Superior temporal gyrus (tissue), 1 donor: Measurements from ENCODE around the gene C10orf90.

Experiments
- DNase-seq: peaks from one replicate; pipeline ENCODE4 v3.0.0-alpha.2; 2016; ENCODE audit errors: extremely low spot score

C10orf90 gene

DNA sequence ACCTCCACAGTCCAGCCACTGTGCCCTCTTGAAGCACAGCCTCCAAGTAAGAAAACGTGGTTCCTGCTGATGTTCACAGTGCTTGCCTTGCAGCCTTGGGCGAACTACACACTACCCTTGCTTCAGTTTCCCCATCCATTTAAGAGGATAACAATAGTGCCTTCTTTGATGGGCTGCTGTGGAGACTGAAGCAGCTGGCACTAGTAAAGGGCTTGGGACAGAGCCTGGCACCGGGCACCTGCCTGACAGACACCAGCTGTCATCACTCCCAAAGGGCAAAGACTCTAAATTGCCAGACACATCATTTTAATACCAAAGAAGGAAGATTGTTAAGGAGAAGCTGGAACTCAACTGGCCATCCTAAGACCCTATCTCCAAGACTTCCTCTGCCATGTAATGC is 3.1 kb upstream of the C10orf90 start:
- peak; percentile 71 for DNase-seq

DNA sequence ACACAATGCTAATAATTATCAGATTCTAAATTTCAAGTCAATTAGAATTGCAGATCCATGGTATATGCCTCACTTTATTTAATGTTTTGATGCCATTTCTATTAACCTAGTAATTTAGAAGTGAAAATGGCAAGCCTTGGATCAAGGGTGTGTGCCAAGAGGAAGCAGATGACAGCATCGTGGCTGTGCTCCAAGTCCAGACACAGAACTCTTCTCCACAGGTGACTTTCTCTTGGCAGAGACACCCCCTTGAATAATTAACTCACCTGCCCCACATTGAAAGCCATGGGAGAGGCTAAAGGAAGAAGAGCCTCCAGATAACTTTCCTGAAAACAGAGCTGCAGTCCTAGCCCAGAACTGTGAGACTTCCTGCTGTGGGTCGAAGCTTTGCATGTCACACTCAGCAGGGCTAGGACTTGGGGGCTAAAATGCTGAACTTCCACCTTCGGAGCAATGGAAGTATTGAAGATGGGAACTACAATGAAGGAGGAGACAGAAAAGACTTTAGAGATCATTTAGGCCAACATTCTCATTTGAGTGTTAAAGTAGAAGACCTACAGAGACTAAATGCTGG is 996 bp upstream of the C10orf90 start:
- DNase-seq: peak; percentile 33

DNA sequence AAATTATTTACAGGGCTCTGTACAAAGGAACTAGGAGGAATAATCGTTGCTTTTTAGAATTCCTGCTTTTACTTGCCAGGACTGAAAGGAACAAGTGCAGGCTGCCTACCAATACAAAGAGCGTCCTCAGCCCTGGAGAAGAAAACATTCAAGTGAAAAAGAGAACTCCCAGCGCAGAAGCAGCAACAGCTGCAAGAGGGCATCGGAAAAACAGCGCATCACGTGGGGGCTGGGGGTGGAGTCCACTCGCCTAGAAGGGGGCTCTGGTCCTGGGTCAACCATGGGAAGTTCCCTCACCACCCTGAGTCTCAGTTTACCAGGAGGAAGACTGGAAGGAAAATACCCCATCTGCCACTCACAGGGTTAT is 385 bp upstream of the C10orf90 start:
- peak; percentile 90 for DNase-seq

DNA sequence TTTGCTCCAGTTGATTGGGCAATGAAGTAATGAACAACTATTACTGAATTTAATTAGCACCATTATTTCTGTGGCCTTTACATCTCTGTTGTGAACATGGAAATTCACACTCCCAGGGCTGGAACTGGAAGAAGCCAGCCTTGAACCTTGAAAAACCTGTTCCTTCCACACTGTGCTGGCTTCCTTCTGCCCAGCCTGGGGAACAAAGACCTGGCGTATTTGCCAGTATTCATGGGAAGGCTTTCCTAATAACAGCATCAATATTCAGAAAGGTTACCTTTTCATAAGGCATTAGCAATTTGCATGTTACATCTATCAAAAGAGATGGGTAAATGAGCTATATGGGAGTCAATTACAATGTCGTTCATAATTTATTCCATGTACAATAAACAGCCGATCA is 1.3 kb downstream of the C10orf90 start:
- DNase-seq: peak; percentile 71

DNA sequence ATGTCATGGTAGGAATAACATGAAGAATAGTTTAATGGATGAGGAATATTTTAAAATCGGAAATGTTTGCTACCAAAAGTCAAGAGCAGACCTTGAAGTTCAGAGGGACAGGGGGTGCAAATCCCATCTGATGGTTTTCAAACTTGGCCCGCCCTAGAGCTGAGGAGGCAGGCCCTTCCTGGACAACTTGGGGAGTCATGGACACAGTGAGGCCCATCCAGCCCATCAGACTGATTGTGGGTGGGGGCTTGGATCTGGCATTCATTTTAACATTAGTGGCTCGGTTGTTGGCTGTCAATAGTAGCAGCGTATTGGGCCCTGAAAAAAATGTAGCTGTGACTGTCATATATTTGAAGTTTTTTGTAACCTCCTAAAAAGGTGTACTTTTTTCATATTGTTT is 2.0 kb downstream of the C10orf90 start:
- DNase-seq: peak; percentile 58

DNA sequence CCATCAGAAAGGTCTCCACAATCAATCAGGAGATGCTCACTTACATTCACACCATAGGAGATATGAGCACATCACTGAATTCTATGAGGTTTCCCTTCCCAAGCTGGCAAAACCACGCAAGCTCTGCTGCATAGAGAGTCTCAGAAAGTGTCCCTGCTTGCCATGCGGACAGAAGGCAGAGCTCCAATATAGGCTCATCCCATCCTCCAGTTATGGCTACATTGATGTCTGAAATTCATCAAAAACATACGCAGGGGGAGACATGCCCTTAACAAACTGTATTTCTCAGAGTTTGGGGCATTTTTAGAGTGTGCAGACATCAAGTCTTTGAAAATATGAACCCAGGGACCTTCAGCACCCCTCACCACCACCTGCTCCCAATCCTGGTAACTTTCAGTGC is 2.9 kb downstream of the C10orf90 start:
- peak; percentile 67 for DNase-seq

DNA sequence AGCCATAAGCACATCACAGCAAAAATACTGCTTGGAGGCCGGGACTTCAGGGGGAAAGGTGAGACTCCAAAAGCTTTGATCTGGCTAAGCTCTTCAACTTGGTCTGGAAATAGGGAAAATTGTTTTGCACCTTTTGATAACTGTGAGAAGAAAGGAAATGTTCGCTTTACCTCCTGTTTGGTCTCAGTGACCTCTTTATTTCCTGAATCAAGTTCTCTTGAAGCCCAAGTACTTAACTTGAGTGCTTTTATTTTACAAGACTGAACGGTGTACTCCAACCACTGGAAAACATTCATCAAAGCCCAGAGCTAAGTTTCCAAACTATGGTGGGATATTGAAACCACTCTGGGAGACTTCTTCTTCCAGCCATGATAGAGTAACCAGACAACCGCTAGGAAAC is 5.3 kb downstream of the C10orf90 start:
- no peak for DNase-seq

DNA sequence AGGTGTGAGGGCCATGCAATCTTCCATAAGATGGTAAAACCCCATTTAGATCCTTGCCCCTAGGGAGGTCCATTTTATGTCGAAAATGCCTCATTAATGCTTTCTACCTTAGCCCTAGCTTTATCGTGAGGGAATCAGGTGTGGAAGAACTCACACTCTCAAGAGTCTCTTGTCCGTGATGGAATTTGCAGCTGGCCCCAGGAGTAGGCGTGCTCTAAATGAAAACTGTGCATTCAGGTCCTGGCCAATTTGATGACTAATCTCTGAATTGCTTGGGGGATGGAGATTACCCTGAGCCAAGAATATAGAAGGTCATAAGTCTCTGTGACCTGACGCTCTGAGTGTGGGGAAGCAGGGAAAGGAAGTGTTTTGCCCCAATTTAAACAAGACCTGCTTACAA is 6.6 kb downstream of the C10orf90 start:
- DNase-seq: peak; percentile 60

DNA sequence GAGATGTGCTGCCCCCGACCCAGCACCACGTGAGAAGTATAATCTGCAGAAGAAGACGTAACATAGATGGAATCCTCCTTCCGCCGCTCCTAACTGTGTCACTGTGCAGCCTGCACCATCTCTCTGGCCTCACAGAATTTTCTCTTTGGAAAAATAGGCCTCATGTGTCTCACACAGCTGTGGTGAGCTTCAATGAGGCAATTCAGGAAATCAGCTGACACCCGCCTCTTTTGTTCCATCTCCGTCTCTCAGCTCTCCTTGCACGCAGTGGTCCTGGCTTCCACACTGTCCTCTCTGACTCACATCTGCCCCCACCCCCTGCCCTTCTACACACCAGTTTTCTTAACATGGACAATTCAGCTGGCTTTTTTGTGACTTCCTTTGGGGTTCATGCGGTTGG is 7.2 kb downstream of the C10orf90 start:
- peak; percentile 98 for DNase-seq

DNA sequence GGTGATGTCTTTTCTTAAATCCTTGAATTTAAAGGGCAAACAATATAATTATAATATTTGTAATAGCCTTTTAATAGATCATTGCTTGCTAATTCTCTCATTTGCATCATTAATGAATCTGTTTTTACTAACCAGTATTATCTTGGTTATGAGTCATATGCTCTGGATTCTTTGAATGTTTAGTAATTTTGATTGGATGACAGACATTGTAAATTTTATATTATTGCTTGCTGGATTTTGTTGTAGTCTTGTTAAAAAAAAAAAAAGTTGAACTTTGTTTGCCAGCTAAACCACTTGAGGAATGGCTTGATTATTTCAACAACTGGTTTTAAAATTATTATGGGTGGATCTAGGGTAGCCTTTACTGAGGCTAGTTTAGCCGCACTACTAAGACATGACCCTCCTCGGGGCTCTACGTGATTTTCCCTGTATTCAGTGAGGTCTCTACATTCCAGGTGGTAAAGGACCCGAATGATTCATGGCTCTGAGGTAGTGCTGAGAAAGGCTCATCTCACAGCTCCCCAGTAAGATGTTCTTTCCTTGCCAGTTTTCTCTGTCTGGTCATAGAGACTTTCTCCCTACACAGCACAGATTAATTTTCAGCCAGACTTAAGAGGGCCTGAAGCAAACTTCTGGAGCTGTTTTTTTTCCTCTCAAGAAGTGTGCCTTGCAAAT is 8.5 kb downstream of the C10orf90 start:
- no peak for DNase-seq

DNA sequence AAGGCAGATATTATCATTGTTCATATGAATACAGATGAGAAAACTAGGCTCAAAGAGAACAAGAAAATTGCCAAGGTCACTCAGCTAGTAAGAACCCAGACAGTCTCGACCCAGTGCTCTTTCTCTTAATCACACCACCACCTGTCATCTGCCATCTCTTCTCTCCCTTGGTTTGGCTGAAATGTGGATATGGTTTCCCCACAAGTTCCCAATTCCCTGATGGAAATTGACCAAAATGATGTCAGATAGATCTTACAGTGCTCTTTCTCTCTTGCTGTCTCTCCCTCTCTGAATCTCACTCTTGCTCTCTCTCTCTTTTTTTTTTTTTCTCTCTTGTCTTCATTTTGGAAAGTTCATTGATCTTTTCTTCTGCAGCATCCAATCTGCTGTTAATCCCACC is 9.1 kb downstream of the C10orf90 start:
- DNase-seq: no peak

DNA sequence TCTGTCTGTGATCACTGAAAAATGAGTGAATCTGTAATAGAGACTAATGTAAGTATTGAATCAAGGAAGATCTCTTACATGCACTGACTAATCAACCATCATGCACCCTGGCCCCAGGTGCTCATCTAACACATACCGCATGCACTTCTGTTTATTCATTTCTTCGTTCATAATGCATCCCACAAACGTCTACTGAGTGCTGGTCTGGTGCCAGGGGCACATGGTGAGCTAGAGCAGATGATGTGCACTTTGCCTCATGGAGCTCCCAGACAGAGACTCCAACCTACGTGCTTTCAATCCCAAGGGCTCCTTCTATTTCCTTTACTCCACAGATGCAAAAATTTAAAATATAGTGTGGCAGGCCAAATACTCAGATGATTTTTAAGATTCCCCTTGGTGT is 10.7 kb downstream of the C10orf90 start:
- DNase-seq: no peak

DNA sequence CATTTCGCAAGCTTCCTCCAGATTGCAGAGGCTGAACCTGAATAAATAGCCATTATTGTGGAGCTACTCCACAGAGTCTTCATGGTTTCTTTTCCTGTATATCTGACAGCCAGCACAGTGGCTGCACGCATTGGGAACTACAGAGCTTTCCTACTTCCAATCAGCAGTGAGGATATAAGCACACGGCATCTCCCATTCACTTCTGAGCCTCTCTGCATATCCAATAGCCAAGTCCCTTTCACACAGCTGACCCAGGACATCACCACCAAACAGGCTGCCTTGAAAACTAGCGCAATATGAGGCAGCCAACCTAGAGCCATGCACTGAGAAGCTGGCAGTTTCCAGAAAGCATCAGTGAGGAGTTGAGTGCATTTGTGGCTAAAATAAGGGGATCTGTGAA is 11.6 kb downstream of the C10orf90 start:
- peak; percentile 67 for DNase-seq

DNA sequence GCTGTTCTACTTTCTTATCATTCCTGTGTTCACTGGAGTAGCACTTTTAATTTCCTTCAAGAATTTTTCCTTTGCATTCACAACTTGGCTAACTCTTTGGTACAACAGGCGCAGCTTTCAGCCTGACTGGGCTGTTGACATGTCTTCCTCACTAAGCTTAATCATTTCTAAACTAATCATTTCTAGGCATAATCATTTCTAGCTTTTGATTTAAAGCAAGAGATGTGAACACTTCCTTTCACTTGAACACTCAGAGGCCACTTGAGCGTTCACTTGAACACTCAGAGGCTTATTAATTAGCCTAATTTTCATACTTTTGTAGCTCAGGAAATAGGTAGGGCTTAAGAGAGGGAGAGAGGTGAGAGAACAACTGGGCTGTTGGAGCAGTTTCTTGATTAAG is 15.9 kb downstream of the C10orf90 start:
- DNase-seq: no peak

DNA sequence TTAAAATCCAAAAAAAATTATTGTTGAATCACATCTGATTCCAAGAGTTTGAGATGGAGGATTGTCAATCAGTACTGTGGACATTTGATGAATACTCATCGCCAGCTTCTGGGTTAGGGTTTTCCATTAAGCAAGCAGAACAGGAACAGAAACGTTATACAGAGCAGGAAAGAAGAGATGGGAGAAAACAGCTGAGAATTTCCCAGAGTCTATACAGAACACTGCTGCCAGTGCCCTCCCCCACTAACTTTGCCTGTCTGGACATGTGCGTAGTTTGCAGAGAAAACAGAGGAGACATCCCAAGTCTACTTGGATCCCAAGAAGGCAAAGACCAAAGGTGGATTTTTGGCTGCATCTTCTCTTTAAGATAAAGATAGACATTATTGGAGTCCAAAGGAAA is 19.0 kb downstream of the C10orf90 start:
- DNase-seq: no peak

DNA sequence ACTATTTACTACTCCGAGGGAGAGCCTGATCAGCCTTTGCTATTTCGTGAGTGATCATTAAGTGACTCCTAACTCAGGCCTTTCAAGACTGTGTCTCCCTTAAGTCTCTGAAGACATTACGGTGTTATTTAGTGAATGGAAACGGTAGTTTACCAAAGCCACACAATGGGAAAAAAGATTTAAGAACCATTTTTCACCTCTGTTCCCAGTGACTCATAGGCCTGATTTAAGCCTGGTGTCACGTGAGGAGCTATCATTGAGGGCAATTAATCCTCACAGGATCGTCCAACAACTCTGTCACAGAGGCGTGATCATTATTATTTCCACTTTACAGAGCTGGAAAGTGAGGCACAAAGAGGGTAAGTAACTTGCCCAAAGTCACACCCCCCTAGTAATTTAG is 20.3 kb downstream of the C10orf90 start:
- no peak for DNase-seq

DNA sequence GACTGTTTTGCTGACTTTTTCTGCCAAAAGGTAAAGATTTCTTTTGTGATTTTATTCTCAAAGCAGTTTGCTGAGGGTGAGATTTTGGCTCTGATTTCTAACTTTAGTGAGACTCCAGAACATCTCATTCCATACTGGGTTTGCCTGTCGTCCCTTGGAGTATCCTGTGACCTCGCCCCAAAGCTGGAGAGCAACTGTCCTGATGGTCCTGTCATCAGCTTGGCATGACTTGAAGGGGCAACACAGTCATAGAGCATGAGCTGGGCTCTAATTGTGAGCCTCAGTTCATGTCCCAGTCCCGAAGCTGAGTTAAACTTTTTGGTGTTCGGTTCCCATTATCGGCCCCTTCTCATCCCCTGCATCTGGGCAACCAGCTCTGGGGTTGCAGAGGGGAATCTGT is 23.4 kb downstream of the C10orf90 start:
- DNase-seq: no peak

DNA sequence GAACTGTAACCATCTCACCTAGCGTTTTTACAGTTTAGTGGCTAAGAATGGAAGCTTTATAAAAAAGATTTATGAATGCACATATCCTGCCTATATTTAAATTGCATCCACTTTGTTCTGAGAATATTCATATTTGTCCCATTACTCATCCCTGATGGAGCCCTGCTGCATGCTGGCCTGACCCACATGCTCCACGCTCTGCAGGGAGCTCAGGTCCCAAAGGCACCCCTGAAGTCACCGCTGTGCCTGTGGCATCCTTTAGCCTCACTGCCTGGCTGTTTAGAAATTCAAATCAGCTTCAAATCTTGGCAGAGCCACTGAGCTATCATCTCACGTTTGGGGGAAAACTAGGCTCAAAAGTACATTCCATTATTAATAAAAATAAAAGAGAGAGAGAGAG is 24.4 kb downstream of the C10orf90 start:
- DNase-seq: no peak

DNA sequence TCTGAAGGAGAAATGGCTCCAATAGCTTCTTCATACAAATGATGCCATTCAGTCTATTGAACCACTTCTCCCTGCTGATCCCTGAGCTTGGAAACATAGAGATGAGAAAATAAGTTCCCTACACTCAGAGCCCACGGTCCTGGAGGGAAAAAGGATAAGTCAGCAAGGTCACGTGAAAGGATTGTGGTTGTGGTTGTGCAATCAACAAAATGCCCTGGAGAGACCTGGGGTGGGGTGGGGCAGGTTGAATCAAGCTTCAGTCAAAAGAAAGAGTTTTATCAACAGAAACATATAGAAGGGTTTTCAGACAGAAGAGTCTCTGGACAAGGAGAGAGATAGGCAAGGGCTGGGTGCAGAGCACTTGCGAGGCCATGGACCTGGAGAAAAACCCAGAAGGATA is 30.1 kb downstream of the C10orf90 start:
- DNase-seq: no peak

DNA sequence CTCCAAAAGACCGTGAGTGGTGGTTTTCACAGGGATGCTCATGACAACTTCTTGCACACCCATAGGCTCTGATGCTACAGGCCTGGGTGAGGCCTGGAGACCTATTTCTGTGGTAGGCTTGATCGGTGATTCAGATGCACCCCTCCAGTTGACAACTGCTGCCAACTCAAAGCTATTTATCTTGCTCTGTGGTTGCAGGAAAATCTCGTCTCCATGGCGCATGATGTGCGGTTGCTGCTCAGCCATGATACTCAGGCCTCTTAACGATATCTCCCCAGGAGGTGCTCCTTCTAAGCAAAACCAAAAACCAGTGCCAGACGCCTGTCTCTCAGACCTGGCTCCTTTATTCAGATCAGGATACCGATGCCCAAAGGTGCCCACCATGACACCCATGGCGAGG is 31.4 kb downstream of the C10orf90 start:
- no peak for DNase-seq

DNA sequence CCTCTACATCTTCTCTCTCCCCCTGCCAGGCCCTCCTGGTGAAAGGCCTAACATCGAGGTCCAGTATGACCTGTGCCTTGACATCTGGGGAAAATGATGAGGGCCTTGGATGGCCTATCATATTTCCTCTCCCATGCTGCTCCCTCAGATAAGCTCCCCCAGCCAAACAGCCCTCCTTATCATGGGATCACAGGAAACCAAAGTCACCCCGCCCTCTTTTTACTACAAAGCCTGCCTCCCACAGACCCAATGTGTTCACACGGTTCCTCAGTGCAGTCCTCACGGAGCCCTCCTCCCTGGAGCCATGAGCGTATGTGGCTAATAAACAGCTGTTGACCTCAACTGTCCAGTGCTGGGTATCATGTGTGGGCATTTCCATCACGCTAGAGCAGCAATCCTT is 32.0 kb downstream of the C10orf90 start:
- no peak for DNase-seq

DNA sequence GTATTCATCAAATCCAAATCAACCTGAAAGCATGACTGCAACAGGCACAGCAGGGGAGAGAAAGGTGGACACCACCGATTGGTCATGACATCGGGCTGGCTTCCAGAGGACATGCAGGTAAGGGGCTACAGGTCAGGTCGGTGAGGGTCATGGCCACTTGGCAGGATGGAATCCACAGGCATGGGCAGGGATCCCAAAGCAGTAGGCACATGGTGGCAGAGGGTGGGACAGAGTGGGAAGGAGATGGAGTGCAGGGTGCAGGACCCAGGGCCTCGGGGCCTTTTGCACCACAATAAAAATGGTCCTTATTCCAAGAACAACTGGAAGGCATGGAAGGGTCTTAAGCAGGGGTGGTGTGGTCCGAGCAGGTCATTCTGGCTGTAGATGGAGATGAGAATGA is 33.0 kb downstream of the C10orf90 start:
- DNase-seq: no peak

DNA sequence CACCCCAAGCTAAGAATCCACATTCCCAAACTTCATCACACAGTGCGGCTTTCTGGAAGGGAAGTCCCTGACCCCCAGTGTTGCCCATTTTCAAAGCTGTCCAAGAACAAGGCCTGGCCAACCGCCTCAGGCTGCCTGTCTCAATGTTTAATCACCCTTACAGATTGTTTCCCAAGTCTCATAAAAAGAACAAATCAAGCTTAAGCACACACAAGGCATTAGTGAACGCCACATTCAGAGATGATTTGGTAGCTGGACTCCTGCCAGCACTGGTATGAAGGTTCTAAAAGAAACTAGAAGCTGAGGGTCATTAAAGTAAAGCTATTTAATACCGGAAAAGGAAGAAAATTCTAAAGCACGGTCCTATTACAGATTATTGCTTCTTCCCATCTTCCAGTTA is 35.6 kb downstream of the C10orf90 start:
- DNase-seq: no peak

DNA sequence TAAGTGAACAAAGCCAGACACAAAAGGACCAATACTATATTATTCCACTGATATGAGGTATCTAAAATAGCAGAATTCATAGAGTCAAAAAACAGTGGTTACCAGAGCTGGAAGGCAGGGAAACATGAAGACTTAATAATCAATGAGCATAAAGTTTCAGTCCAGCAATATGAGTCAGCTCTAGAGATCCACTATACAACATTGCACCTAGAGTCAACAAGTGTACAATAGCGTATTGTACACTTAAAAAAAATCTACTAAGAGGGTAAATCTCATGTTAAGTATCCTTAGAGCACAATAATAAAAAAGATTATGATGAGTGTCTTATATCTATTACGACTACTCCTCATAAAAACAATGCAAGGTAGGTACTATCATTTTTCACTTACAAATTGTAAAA is 36.1 kb downstream of the C10orf90 start:
- DNase-seq: no peak
